Thyroid gland (tissue), 4 donors: ENCODE measurements around the gene STAC2. TPM values are rescaled to one million over a fixed set of nuclear protein-coding genes. Genes with fewer than 3 reads are reported as not detected.

Experiments
- DNase-seq, 2 donors: peaks; one replicate each; pipeline ENCODE4 v3.0.0-alpha.2; 2019
- H3K27ac ChIP-seq, 3 donors: fragments of 200-600 bp; sonication (generic); 1 replicate in 2 of 3; 2 replicates in 1 of 3; pipeline ENCODE4 v1.5.1; 2016 to 2019; ENCODE audit warnings: mild to moderate bottlenecking in 1 of 3, moderate library complexity in 1 of 3
- H3K27me3 ChIP-seq: fragments of 200-600 bp; sonication (generic); one replicate; pipeline ENCODE4 v1.5.1; 2019
- H3K36me3 ChIP-seq, 2 donors: fragments of 200-600 bp; sonication (generic); one replicate each; pipeline ENCODE4 v1.5.1; 2016 to 2019
- H3K4me1 ChIP-seq, 2 donors: fragments of 200-600 bp; sonication (generic); one replicate each; pipeline ENCODE4 v1.5.1; 2017 to 2019
- H3K4me3 ChIP-seq, 3 donors: fragments of 200-600 bp; sonication (generic); replicated peaks in 1 of 3; 1 replicate in 2 of 3; 2 replicates in 1 of 3; pipeline ENCODE4 v1.5.1; 2016; ENCODE audit warnings: mild to moderate bottlenecking in 1 of 3
- H3K9me3 ChIP-seq: fragments of 200-600 bp; sonication (generic); one replicate; pipeline ENCODE4 v1.5.1; 2017
- CTCF ChIP-seq, 6 experiments: fragments of 200-600 bp in 3 of 6; fragments of 450-650 bp in 3 of 6; sonication (generic) in 3 of 6; IDR thresholded peaks; one replicate each; pipeline ENCODE4 v1.5.1; 2016 to 2019; ENCODE audit warnings: antibody characterized with exemption in 6 of 6, mild to moderate bottlenecking in 2 of 6, inconsistent platforms in 1 of 6, moderate library complexity in 1 of 6
- POLR2A ChIP-seq, 2 donors: fragments of 450-650 bp; IDR thresholded peaks; one replicate each; pipeline ENCODE4 v1.6.1; 2017; ENCODE audit warnings: antibody characterized with exemption in 2 of 2, mild to moderate bottlenecking in 2 of 2, moderate library complexity in 1 of 2
- WGBS, 2 donors: methylation state at CpG; one replicate each; pipeline ENCODE4 v1.1.5; 2017; 5-methylcytosine and 5-hydroxymethylcytosine counted together
- intact Hi-C: fragments of 100-400 bp; cut with DNase I; formaldehyde crosslinking; loops from one replicate; pipeline ENCODE4 v1.15.1; 2023
- total RNA-seq, 4 donors: library from RNA; depleted of rRNA; stranded (reverse); fragments of >200 nt; gene quantifications; one replicate each; pipeline ENCODE4 v1.2.3, GENCODE V29; 2016

STAC2 gene
- total RNA-seq, 4 donors from 2014 or later: not detected

- Histone ChIP-seq H3K4me1 (peaks cover 0 to 2% of the 10 kb centered on the region in 2 donors), H3K9me3 (no peaks in the 10 kb centered on the region), H3K36me3 (no peaks in the 10 kb centered on the region), H3K27ac (no peak overlapping the region), H3K27me3 (no peaks in the 10 kb centered on the region), H3K4me3 (no peak overlapping the region)
- no peak for DNase-seq
- TF ChIP-seq POLR2A (IDR thresholded peaks at IDR 0.05) (no peak), CTCF (IDR thresholded peaks at IDR 0.05) (no peak)
- intact Hi-C loops: no loop called here
- WGBS, 2 donors: 53 to 56% methylated on average over 4 to 5 of the region's 8 CpGs
Measured at GRCh38 chr17:39219647-39220154, 6.0 kb downstream of the STAC2 start.

- Histone ChIP-seq H3K27ac (no peak overlapping the region), H3K27me3 (no peaks in the 10 kb centered on the region), H3K4me3 (no peak overlapping the region), H3K9me3 (no peaks in the 10 kb centered on the region), H3K36me3 (no peaks in the 10 kb centered on the region), H3K4me1 (no peaks in the 10 kb centered on the region)
- 75 to 80% methylated on average over 8 of the region's 8 CpGs for WGBS, 2 donors
- no peak for TF ChIP-seq CTCF (IDR thresholded peaks at IDR 0.05)
- no peak for TF ChIP-seq POLR2A (IDR thresholded peaks at IDR 0.05)
- intact Hi-C loops: no loop called here
- no peak for DNase-seq
Measured at GRCh38 chr17:39218906-39219305, 6.8 kb downstream of the STAC2 start.

GRCh38 chr17:39217734-39218369, 7.9 kb downstream of the STAC2 start:
- H3K4me3 ChIP-seq: no peak overlapping the region
- intact Hi-C loops: no loop called here
- no peaks in the 10 kb centered on the region for H3K36me3 ChIP-seq
- no peak for TF ChIP-seq CTCF (IDR thresholded peaks at IDR 0.05)
- TF ChIP-seq POLR2A (IDR thresholded peaks at IDR 0.05): no peak
- no peaks in the 10 kb centered on the region for H3K9me3 ChIP-seq
- H3K27me3 ChIP-seq: no peaks in the 10 kb centered on the region
- peaks cover 2 to 5% of the 10 kb centered on the region in 2 donors for H3K4me1 ChIP-seq
- WGBS, 2 donors: 22 to 23% methylated on average over 19 to 24 of the region's 24 CpGs
- no peak overlapping the region for H3K27ac ChIP-seq
- DNase-seq: no peak

- intact Hi-C loops: no loop called here
- Histone ChIP-seq H3K4me3 (no peak overlapping the region), H3K27ac (no peak overlapping the region), H3K36me3 (no peaks in the 10 kb centered on the region), H3K4me1 (peaks cover 24 to 34% of the 10 kb centered on the region in 2 donors), H3K9me3 (no peaks in the 10 kb centered on the region), H3K27me3 (no peaks in the 10 kb centered on the region)
- no peak for DNase-seq
- 92 to 95% methylated on average over 6 of the region's 9 CpGs for WGBS, 2 donors
- TF ChIP-seq POLR2A (IDR thresholded peaks at IDR 0.05) (no peak), CTCF (IDR thresholded peaks at IDR 0.05) (no peak)
Measured at GRCh38 chr17:39213852-39214251, 11.9 kb downstream of the STAC2 start.

GRCh38 chr17:39212841-39213480, 12.8 kb downstream of the STAC2 start:
- Histone ChIP-seq H3K9me3 (no peaks in the 10 kb centered on the region), H3K4me1 (peaks cover 29 to 43% of the 10 kb centered on the region in 2 donors), H3K4me3 (no peak overlapping the region), H3K27ac (peak overlapping the region in 1 of 3 donors; percentile 47), H3K36me3 (no peaks in the 10 kb centered on the region), H3K27me3 (no peaks in the 10 kb centered on the region)
- DNase-seq: peak; percentile 88 to 90
- intact Hi-C loops: no loop called here
- no peak for TF ChIP-seq POLR2A (IDR thresholded peaks at IDR 0.05)
- no peak for TF ChIP-seq CTCF (IDR thresholded peaks at IDR 0.05)
- 33% methylated on average over 13 to 15 of the region's 16 CpGs for WGBS, 2 donors
